Measurements from ENCODE around the gene GDA.
"Not testable (repeated sequence)": the region's sequence is repeated elsewhere in the genome, so short reads cannot be mapped to it uniquely, and the experiment has no call there.

The GDA gene

DNA sequence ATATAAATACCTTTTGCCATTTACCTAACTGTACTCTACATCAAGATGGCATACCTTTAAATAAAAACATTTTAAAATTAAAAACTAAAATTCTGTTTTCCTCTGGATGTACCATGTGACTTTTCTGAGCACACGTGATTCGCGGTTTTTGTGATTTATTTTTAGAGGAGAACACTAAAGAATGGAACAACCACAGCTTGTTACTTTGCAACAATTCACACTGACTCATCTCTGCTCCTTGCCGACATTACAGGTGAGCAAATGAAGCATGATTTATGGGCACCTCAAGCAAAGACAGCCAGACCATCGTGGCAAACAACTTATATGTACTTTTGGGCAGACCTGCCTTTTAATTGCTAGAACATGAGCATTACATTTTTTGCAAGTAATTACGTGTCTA, 61.3 kb downstream of the GDA start:
- no peak for DNase-seq (ENCODE audit: low read depth)

DNA sequence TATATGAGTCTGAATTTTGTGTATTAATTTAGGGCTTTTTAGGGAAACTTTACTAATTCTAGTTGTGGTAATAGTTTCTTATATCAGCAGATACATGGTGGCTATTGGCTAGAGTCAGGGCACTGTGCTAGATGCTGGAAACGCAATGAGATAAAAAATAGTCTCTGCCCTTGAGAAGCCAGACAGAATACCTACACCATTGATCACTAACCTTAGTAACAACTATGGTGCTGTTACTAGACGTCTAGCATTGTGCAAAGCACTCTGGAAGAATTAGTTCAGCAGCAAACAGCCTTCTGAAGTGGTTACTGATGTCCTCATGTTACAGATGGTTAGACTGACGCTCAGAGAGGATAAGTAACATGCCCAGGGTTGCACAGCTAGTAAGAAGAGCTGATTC, 61.8 kb downstream of the GDA start:
- DNase-seq (ENCODE audit: low read depth) = no peak

DNA sequence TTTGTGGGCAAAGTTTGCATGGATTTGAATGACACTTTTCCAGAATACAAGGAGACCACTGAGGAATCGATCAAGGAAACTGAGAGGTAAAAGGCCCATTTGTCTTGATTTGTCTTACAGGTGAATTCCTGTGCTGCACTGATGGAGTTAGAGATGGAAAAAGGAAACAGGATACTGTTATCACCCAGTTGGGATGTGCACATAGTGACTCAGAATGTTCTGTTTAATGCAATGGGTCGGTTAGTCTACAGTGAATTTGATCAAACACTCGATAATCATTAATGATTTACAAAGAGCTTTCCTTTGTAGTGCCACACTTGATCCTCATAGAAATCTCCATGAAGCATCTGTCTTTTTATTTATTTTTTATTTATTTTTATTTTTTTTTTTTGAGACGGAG, 64.7 kb downstream of the GDA start:
- DNase-seq (ENCODE audit: low read depth) = no peak

DNA sequence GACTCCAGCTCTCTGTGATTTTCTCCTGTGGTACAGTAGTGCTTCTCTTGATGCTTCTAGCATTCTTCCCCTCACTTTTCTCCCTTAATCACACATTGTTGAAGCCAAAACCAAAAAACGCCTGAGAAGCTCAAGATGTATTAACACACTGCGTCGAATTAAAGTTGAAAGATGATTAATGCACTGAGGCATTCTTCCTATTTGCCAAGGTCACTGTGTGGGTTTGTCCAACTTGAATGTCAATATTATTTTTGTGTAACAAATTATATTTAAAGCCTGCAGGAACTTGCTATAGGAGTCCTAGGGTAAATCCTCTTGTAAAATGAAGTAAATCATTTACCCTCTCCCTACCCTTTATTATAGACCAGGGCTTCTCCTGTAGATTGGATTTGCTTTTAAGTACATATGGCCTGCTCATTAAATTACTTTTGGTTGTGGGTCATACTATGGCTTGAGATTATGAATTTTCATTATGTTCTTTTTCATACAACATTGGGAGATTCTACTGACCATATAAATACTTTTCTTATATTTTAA, 68.1 kb downstream of the GDA start:
- no peak for DNase-seq (ENCODE audit: low read depth)

DNA sequence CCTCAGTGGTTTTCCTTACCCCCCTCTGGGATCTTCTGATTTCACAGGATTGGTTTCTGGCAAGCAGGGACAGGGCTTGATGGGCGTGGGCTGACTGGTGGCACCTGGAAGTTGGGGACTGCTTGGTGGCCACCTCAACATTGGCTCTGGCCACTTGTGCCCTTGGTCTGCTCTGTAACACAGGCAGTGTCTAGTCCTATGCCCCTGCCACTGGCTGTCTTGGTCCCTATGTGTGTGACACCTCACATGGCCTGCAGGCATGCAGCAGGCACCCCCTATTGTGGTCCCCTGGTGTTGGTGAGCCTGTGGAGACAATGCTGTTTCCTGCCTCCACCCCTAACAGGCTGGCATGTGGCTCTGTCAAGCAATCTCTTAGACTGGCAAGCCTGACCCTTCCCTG, 71.3 kb downstream of the GDA start:
- no peak for DNase-seq (ENCODE audit: low read depth)

DNA sequence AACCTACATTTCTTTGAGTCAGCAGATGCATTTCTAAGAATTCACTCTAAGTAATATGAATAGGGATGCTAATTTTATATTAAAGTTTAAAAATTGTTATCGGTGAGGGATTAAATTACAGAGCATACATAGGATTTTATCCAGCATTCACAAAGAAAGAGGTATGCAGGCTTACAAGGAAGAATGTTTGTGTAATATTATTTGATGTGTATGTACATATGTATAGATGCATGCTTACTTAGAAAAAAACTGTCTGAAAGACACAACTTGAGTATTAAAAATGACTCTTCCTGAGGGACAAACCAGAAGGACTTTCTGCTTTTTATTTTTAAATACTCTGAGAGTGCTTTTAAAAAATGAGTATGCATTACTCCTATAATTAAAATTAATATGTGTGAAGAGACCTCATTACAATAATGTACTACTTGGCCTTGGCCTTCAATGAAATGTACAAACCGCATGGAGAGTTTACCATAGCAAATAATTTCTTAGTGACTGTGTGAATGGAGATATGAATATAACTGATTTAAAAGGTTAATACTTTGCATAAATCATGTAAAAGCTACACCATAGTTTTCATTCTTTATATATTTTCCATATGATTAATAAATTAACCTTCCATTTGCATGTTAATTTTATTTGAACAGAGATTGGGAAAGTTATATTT, 77.0 kb downstream of the GDA start:
- no peak for DNase-seq (ENCODE audit: low read depth)

DNA sequence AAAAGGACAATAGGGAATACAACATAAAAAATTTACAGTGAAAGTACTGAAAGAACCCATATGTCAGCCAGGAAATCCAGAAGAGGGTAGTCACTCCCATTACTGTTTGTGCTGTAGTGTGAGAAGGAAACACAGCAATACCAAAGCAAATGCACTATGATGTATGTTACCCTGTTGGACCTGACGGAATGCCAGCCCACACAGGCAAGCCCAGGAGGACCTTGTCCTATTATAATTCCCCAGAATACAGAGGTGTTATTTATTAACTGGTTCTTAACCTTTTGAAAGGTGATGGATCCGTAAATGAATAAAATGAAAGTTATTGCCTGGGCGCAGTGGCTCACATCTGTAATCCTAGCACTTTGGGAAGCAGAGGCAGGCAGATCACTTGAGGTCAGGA, 79.0 kb downstream of the GDA start:
- no peak for DNase-seq (ENCODE audit: low read depth)

DNA sequence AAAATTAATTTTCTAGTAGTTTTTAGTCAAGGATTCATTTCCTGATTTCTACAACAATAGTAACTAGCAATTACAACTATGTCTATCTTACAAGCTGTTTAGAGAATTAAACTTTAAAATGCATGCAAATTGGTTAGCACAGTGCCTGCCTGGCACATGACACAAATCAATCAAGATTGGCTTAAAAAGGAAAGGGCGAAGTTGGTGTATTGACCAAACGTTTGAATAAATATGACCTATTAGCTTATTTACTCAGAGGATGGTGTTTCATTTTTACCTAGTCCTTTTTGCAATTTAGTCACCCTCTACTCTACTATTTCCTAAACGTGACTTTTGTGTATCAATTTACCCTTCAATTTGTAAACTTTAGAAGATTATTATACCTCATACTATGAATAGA, 83.5 kb downstream of the GDA start:
- DNase-seq (ENCODE audit: low read depth) = no peak

DNA sequence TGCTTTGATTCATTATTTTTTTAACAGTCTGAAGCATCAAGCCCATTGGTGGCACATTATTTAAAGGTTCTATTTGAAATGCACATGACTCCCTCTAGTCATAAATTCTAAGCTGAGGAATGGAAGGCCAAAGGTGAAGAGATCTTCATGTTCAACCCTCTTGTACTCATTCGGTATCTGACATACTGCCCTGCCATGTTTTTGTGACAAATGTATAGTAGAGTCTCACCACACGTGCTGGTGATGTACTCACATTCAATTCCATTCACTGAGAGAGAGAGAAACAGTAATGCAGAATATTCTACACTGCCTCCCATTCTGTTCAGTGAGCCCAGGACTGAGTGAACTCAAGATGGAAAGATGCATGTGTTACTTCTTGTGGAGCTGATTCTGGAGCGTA, 98.3 kb downstream of the GDA start:
- DNase-seq (ENCODE audit: low read depth) = no peak

DNA sequence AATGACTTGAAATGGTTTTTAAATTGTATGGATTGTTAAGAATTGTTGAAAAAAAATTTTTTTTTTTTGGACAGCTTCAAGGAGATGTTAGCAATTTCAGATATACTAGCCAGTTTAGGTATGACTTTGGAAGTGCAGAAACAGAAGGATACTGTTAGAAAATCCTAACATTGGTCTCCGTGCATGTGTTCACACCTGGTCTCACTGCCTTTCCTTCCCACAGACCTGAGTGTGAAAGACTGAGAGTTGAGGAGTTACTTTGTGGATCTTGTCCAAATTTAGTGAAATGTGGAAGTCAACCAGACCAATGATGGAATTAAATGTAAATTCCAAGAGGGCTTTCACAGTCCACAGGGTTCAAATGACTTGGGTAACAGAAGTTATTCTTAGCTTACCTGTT, 102.3 kb downstream of the GDA start:
- DNase-seq (ENCODE audit: low read depth) = no peak

DNA sequence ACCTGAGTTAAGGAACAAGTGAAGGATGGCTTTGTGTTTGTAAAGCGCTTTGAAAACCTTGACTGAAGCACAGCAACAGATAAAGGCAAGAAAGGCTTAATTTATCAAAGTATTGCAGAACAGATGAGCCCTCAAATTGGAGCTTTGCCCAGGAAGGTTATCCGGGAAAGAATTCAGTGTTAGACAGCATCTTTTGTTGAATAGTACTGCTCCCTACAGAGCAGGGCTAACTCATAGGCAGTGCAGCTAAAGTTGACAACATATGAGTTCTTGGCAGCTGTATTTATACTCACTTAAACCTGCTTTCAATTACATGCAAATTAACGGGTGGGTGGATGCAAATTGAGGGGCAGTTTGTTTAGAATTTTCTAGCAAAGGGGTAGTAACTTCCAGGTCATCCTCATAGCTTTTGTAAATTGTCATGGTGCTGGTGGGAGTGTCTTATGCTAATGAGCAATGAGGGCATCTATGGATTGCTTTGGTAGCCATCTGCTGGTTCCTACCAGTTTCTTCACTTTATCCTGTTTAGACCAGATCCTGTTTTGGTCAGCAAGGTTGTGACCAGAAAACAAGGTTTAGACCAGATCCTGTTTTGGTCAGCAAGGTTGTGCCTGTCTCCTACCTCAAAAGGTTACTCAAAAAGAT, 105.8 kb downstream of the GDA start:
- DNase-seq (ENCODE audit: low read depth) = no peak

DNA sequence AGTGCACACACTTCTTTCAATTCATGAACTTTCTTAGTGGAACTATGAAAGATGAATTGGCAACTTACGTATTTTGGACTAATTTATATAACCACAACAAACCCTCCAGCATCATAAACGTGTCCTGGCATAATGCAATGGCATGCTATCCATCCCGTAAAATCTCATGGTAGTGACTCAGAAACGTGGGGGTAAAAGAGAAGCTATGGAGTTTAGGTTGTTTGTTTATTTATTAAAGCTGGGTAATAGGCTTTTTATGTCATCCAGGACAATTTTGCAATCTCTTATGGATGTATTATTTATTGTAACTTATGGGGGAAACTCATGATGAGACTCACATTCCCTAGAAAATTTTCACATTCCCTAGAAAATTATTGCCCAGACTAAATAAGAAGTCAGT, 106.3 kb downstream of the GDA start:
- no peak for DNase-seq (ENCODE audit: low read depth)

DNA sequence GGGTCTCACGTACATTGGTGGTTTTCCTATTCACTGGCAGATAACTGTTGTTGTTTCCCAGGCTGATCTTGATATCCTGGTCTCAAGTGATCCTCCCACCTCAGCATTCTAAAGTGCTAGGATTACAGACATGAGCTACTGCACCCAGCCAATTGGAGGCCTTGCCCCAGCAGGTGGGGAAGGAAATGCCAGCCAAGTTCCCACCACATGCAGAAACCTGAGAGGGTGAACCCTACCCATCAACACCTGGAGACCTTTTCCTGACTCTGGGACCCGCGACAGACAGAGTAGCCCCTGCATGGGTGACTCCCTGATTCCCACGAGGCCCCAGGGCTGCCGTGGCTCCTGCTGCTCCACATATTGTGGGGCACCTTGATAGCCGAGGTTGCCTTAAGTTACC, 107.7 kb downstream of the GDA start:
- DNase-seq (ENCODE audit: low read depth) = no peak

DNA sequence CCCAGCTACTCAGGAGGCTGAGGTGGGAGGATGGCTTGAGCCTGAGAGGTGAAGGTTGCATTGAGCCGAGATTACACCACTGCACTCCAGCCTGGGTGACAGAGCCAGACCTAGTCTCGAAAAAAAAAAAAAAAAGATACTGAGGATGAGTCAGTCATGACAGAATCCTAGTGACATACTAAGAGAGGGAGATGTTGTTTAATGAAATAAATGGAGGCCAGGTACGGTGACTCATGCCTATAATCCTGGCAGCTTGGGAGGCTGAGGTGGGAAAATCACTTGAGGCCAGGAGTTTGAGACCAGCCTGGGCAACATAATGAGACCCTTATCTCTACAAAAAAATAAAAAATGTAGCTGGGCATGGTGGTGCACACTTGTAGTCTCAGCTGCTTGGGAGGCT, 108.6 kb downstream of the GDA start:
- DNase-seq (ENCODE audit: low read depth) = no peak

DNA sequence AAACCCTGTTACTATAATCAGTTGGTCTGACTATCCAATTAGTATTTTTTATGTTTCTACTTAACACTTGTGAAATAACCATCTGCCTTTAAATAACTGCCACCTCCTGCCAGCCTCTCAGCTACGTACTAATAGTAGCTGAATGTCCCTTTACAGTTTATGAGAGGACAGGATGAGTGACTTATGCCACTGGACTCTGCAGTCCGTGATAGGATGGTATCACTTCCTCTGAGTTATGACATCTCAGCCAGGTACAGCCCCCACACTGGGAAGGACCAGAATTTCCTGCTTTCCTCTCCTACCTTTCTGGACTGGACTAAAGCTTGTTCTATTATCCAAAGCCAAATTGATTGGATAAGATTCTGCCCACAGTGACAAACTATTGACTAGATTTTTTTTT, 112.8 kb downstream of the GDA start:
- no peak for DNase-seq (ENCODE audit: low read depth)

DNA sequence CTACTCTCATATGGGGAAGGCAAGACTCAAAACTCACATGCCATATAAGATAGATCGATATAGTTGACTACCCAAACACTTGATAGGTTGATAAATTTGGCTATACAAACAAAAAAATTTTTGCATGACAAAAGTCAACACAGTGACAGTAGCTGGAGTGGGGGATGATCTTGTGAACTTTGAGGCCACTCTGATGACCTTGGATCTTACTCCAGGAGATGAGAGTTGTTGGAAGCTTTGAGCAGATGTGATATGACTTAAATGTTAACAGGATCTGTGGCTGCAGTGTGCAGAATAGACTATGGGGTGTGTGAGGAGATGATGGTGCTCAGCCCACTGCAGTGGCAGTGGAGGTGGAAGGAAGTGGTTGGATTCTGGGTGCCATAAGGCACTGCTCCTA, 114.3 kb downstream of the GDA start:
- DNase-seq (ENCODE audit: low read depth) = no peak

DNA sequence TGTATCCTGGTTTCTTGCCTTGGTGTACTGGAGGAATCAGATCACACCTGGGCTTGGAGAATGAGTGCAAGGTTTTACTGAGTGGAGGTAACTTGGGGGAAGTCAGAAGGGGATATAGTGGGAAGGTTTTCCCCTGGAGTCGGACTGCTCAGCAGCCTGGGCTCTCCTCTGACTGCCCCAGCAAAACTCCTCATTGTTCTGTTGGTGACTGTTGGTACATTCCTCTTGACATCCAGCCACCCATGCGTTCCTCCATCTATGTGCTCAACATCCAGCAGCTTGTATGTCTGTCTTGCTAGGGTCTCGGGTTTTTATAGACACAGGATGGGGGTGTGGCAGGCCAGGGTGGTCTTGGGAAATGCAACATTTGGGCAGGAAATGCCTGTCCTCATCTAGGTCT, 119.7 kb downstream of the GDA start:
- DNase-seq (ENCODE audit: low read depth) = no peak

DNA sequence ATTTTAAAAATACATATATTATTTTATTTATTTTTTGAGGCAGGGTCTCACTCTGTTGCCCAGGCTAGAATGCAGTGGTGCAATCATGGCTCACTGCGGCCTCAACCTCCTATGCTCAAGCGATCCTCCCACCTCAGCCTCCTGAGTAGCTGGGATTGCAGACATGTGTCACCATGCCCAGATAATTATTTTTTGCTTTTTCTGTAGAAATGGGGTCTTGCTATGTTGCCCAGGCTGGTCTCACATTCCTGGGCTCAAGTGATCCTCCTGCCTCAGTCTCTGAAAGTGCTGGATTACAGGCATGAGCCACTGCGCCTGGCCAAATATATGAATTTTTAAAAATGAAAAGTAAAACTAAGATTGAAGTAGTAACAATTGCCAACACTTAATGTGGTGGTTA, 121.1 kb downstream of the GDA start:
- DNase-seq (ENCODE audit: low read depth) = not testable (repeated sequence)

DNA sequence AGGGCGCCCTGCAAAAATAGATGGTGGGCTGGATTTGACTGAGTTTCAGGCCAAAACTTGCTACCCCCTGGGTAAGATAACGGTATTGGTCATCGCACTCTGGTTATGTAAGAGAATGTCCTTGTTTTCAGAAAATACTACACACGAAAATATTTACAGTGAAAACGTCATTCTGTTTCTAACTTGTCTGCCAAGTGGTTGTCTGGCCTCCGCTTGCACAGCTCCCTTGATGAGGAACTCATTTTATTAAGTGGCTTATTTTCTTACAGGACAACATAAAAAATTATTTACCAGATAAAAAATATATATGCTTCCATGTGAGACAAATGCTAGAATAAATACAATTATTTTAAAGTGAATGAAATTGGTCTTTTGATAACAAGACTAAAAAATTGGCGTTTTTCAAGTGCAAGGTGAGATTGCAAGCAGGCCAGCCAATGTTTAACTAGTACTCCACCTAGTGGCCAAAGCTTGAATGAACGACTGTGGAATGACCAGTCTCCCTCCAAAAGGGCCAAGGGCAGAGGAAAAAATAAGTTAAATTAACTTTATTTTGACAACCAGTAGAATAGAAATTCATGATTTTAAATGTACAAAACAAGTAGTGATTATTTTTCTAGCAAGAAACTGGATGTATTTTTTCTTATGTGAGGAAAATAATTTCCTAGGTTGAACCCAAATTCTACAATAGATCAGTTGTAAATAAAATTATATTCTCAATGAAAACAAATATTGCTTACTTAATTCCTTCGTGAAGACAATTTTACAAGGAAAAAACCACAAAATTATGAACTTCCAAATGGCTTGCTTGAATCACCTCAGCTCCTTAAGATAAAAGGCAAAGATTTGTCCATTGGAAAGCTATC, 122.6 kb downstream of the GDA start:
- DNase-seq (ENCODE audit: low read depth) = no peak

DNA sequence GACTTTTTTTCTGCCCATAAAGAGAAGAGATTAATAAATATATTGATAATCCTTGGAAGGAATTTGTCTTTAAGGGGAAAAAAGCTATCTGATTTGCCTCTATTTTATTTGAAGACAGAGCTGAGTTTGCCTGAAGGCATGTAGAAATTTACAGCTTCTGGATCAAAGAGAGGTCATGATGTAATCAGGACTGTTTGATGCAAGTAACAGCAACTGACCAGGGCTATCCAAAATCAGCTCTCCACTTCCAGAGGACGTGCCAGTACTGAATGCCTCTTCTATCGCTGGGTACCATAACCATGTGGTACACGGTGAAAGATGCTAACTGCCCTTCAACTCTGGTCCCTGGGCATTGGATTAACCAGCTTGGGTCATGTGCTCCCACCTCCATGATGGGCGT, 125.2 kb downstream of the GDA start:
- DNase-seq (ENCODE audit: low read depth) = no peak

DNA sequence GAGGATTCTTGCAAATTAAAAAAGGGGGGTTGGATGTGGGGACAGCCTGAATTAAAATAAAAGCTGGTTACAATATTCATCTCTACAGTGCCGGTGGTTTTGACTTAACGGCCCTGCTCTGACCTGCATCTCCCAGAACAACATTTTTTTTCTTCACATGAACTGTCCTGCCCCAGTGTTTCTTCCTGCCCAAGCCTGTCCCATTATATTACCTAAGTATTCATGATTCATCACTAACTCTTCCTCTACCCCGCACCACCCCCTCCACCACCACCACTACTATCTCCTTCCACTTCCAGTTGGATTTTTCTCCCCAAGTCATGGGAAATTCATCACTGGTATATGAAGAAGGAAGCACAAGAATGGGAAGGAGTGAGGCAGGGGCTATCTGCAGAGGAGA, 125.7 kb downstream of the GDA start:
- DNase-seq (ENCODE audit: low read depth) = no peak

DNA sequence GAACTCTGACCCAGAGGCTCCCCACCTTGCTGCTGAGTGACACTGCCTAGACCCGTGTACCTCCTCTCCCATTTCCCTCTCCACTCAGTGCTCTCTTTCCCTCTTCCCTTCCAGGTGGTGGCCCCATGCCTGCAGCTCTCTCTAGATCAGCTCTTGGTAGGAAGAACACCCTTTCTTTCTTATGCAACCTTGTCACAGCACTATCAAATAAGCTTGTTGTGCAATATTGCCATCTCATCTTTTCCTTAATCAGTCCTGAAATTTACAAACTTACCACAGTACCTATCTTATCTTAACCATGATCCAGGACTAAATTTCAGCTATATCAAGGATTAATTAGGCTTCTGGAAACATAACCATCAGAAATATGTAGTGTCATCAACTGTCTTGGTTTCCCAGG, 127.2 kb downstream of the GDA start:
- no peak for DNase-seq (ENCODE audit: low read depth)

DNA sequence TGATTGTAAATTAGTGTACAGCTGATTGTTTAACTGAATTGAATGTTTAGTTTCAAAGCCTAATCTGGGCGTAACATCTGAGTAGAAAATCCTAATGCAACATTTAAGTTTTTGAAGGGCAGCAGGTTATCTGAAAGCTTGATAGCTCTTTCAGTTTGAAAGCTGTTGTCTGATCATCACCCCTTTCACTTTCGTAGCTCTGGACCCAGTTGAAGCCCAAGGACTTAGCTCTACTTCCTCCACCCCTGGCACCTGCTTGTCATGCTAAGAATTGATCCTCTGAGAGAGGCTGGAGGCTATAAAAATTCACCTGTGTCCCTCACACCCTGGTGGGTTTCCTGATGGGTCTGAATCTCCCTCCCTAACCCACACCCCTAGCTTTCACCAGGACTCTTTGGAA, 129.7 kb downstream of the GDA start:
- no peak for DNase-seq (ENCODE audit: low read depth)

All from T-helper 22 cell (primary cell).